ENCODE data around the gene AUP1.

AUP1 gene, protein sequence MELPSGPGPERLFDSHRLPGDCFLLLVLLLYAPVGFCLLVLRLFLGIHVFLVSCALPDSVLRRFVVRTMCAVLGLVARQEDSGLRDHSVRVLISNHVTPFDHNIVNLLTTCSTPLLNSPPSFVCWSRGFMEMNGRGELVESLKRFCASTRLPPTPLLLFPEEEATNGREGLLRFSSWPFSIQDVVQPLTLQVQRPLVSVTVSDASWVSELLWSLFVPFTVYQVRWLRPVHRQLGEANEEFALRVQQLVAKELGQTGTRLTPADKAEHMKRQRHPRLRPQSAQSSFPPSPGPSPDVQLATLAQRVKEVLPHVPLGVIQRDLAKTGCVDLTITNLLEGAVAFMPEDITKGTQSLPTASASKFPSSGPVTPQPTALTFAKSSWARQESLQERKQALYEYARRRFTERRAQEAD

DNA sequence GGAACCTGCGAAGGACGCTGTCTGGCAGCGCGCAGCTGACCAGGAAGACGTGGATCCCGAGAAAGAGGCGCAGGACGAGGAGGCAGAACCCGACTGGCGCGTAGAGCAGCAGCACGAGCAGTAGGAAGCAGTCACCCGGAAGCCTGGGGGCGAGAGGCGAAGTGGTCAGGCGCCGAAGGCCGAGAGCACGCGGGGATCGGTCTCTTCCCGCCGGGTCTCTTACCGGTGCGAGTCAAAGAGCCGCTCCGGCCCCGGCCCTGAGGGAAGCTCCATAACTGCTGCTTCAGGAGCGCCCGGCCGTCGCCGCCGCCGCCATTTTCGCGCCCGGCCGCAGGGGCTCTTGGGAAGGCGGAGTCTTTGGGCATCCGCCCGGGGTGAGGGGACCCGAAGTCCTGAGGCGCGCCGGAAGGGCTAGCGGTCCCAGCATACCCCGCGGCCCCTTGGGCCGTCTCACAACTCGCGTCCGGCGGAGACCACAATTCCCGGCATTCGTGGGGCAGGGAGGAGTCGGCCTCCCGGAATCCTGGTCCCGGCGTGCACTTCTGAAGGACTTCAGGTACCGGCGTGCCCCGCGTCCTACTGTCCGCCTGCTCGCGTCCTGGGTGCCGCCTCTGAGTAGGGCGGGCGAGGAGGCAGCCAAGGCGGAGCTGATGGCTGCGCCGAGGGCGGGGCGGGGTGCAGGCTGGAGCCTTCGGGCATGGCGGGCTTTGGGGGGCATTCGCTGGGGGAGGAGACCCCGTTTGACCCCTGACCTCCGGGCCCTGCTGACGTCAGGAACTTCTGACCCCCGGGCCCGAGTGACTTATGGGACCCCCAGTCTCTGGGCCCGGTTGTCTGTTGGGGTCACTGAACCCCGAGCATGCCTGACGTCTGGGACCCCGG lies at the start of gene AUP1, which contains the start of gene HTRA2:
TSS of gene AUP1 (minus strand) at position 350 of the 882 bp plus-strand sequence. CDS start at position 273, 77 bp downstream.
TSS of gene HTRA2 (plus strand) at position 577 of the 882 bp plus-strand sequence. CDS start at position 651, 74 bp downstream.
- Histone ChIP-seq H3K4me3 (ENCODE audit: low read length) (peak within 1 kb of the TSS; percentile 99), H3K4me2 (ENCODE audit: low read length) (peak within 1 kb of the TSS; percentile 94), H3K27me3 (ENCODE audit: control insufficient read depth, low read length) (no peaks in the 10 kb centered on the region), H3K27ac (ENCODE audit: low read depth, low read length) (peak within 1 kb of the TSS; percentile 68), H3K79me2 (ENCODE audit: control insufficient read depth, low read length) (peaks cover 48% of the 10 kb centered on the region), H3K9me2 (replicated peaks; ENCODE audit: control insufficient read depth, low read length) (no peaks in the 10 kb centered on the region), H3F3A (ENCODE audit: control insufficient read depth, insufficient read depth) (peaks cover 11% of the 10 kb centered on the region), H4K20me1 (ENCODE audit: control insufficient read depth, insufficient read depth, low read depth, low read length) (no peaks in the 10 kb centered on the region), H3K9me3 (ENCODE audit: control insufficient read depth, insufficient read depth, low read length) (no peaks in the 10 kb centered on the region), H3K36me3 (ENCODE audit: control insufficient read depth, low read length) (peaks cover 72% of the 10 kb centered on the region), H3K4me1 (ENCODE audit: control insufficient read depth, low read length) (peaks cover 43% of the 10 kb centered on the region)
- TF ChIP-seq CTCF (IDR thresholded peaks at IDR 0.05; ENCODE audit: low read depth, low read length, poor library complexity, severe bottlenecking) (no peak), EZH2phosphoT487 (IDR thresholded peaks at IDR 0.05; ENCODE audit: borderline replicate concordance, low read length) (no peak)

DNA sequence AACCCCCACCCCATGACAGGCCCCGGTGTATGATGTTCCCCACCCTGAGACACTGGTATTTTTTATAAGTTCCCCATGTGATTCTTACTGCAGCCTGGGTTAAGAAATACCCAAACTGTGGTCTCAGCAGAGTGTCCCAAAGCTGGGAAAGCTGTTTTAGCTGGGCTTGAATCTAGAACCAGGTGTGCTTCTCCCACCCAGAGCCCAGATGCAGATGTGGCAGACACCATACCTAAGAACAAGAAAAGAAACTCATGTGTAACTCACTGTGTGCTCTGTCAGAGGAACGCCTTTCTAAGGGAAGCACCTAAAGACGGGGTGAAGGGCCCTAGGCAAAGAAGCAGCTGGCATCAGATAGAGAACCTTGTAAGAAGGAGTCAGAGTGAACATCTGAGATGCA lies 48.9 kb upstream of the AUP1 start:
- Histone ChIP-seq H3K9me3 (ENCODE audit: control insufficient read depth, insufficient read depth, low read length) (no peaks in the 10 kb centered on the region), H4K20me1 (ENCODE audit: control insufficient read depth, insufficient read depth, low read depth, low read length) (no peaks in the 10 kb centered on the region), H3K27me3 (ENCODE audit: control insufficient read depth, low read length) (no peaks in the 10 kb centered on the region), H3K36me3 (ENCODE audit: control insufficient read depth, low read length) (no peaks in the 10 kb centered on the region), H3K27ac (ENCODE audit: low read depth, low read length) (no peak overlapping the region), H3F3A (ENCODE audit: control insufficient read depth, insufficient read depth) (peaks cover 11% of the 10 kb centered on the region; the same call in 1 of the 2 replicates), H3K79me2 (ENCODE audit: control insufficient read depth, low read length) (no peaks in the 10 kb centered on the region), H3K4me2 (ENCODE audit: low read length) (no peak overlapping the region), H3K9me2 (replicated peaks; ENCODE audit: control insufficient read depth, low read length) (no peaks in the 10 kb centered on the region), H3K4me1 (ENCODE audit: control insufficient read depth, low read length) (peaks cover 29% of the 10 kb centered on the region), H3K4me3 (ENCODE audit: low read length) (no peak overlapping the region)
- TF ChIP-seq CTCF (IDR thresholded peaks at IDR 0.05; ENCODE audit: low read depth, low read length, poor library complexity, severe bottlenecking) = no peak
- TF ChIP-seq EZH2phosphoT487 (IDR thresholded peaks at IDR 0.05; ENCODE audit: borderline replicate concordance, low read length) = no peak

DNA sequence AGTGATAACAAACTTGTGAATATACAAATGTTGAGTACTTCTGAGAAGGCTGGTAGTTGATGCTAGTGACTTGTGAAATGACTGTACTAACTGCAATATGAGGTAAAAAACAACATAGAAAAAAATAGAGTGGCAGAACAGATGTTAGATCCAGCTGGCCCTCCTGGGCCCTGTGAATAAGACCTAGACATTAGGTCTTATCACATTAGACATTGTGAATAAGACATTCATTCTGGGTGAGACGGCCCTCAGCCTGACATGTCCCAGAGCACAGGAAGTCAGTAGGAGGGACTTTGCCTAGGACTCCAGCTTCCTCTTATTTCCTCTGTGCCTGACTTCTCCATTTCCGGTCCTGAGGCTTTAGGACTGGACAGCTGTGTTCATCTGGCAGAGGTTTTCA lies 47.9 kb upstream of the AUP1 start:
- no peak for TF ChIP-seq EZH2phosphoT487 (IDR thresholded peaks at IDR 0.05; ENCODE audit: borderline replicate concordance, low read length)
- no peak for TF ChIP-seq CTCF (IDR thresholded peaks at IDR 0.05; ENCODE audit: low read depth, low read length, poor library complexity, severe bottlenecking)
- no peak overlapping the region for H3K4me3 ChIP-seq (ENCODE audit: low read length)
- H3K4me1 ChIP-seq (ENCODE audit: control insufficient read depth, low read length) = peaks cover 36% of the 10 kb centered on the region
- H3K36me3 ChIP-seq (ENCODE audit: control insufficient read depth, low read length) = no peaks in the 10 kb centered on the region
- H3K4me2 ChIP-seq (ENCODE audit: low read length) = peak overlapping the region; percentile 20
- H3F3A ChIP-seq (ENCODE audit: control insufficient read depth, insufficient read depth) = peaks cover 11% of the 10 kb centered on the region; the same call in 1 of the 2 replicates
- H3K27me3 ChIP-seq (ENCODE audit: control insufficient read depth, low read length) = no peaks in the 10 kb centered on the region
- no peak overlapping the region for H3K27ac ChIP-seq (ENCODE audit: low read depth, low read length)
- no peaks in the 10 kb centered on the region for H3K79me2 ChIP-seq (ENCODE audit: control insufficient read depth, low read length)
- H4K20me1 ChIP-seq (ENCODE audit: control insufficient read depth, insufficient read depth, low read depth, low read length) = no peaks in the 10 kb centered on the region
- H3K9me2 ChIP-seq (replicated peaks; ENCODE audit: control insufficient read depth, low read length) = no peaks in the 10 kb centered on the region
- H3K9me3 ChIP-seq (ENCODE audit: control insufficient read depth, insufficient read depth, low read length) = no peaks in the 10 kb centered on the region
